ENCODE data around the gene DLG3. TPM values are rescaled to one million over a fixed set of nuclear protein-coding genes. Genes with fewer than 3 reads are reported as not detected.
A peak's percentile ranks its signal among the peaks of the same experiment; 100 is the strongest.

DLG3 gene
- total RNA-seq, 1 donor from 2014 or later, result 10.3 TPM

- H3K27ac Mint-ChIP-seq (ENCODE audit: unreplicated experiment), result no peak overlapping the region
Observed at GRCh38 chrX:70470850-70471289, 26.2 kb downstream of the DLG3 start.

GRCh38 chrX:70476166-70476933 lies 31.7 kb downstream of the DLG3 start:
- H3K9me3 Mint-ChIP-seq (ENCODE audit: unreplicated experiment), result no peaks in the 10 kb centered on the region
- H3K4me1 Mint-ChIP-seq (ENCODE audit: unreplicated experiment), result peaks cover 45% of the 10 kb centered on the region
- TF ChIP-seq, protein P1, sequence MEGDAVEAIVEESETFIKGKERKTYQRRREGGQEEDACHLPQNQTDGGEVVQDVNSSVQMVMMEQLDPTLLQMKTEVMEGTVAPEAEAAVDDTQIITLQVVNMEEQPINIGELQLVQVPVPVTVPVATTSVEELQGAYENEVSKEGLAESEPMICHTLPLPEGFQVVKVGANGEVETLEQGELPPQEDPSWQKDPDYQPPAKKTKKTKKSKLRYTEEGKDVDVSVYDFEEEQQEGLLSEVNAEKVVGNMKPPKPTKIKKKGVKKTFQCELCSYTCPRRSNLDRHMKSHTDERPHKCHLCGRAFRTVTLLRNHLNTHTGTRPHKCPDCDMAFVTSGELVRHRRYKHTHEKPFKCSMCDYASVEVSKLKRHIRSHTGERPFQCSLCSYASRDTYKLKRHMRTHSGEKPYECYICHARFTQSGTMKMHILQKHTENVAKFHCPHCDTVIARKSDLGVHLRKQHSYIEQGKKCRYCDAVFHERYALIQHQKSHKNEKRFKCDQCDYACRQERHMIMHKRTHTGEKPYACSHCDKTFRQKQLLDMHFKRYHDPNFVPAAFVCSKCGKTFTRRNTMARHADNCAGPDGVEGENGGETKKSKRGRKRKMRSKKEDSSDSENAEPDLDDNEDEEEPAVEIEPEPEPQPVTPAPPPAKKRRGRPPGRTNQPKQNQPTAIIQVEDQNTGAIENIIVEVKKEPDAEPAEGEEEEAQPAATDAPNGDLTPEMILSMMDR (IDR thresholded peaks at IDR 0.05; ENCODE audit: unreplicated experiment), result no peak
- no peak for DNase-seq (ENCODE audit: low spot score)
- peaks cover 2% of the 10 kb centered on the region for H3K27me3 Mint-ChIP-seq (ENCODE audit: unreplicated experiment)
- no peak overlapping the region for H3K4me3 Mint-ChIP-seq (ENCODE audit: unreplicated experiment)
- no peak overlapping the region for H3K27ac Mint-ChIP-seq (ENCODE audit: unreplicated experiment)
- no peaks in the 10 kb centered on the region for H3K36me3 Mint-ChIP-seq (ENCODE audit: low read depth, unreplicated experiment)

More at GRCh38 chrX:70470850-70471289, 26.2 kb downstream of the DLG3 start:
- H3K4me1 Mint-ChIP-seq (ENCODE audit: unreplicated experiment), result peaks cover 6% of the 10 kb centered on the region
- H3K4me3 Mint-ChIP-seq (ENCODE audit: unreplicated experiment), result no peak overlapping the region
- no peaks in the 10 kb centered on the region for H3K27me3 Mint-ChIP-seq (ENCODE audit: unreplicated experiment)
- TF ChIP-seq, protein P1 (IDR thresholded peaks at IDR 0.05; ENCODE audit: unreplicated experiment), result no peak
- DNase-seq (ENCODE audit: low spot score), result no peak
- H3K36me3 Mint-ChIP-seq (ENCODE audit: low read depth, unreplicated experiment), result no peaks in the 10 kb centered on the region
- no peaks in the 10 kb centered on the region for H3K9me3 Mint-ChIP-seq (ENCODE audit: unreplicated experiment)

DNA sequence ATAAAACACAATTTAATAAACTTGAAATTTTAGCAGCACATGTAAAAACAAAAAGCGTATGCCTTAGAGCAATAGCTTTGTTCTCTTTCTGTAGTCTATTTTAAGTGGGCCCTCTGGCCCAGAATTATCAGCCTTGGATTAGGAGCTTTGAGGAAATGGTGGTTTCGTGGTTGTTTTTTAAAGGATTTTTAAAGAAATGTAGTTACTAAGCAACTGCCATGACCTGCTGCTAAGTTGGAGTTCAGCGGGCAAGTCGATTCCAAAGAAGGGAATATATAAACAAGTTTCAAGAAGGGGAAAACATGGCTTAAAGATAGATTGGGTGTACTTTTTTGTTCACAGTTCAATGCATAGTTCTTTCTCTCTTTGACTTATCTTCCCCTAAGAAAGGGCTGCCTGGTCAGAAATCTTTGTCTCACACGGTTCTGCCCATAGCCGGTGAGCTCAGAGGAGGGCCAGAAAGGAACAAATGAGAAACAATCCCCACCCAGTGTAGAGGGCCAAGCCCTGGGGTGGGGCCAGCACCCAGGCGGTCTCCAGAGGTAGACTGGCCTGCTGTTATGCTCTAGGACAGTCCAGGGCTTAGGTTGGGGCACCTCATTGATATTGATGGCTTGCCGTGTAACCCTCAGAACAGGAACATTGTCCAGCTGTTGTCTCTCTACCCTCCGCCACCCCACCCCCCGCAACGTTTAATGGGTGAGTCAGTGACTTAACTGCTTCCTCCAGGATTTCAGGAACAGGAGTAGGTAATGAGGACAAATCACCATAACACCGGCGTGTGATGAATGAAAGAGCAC lies 32.5 kb downstream of the DLG3 start:
- H3K36me3 Mint-ChIP-seq (ENCODE audit: low read depth, unreplicated experiment), result no peaks in the 10 kb centered on the region
- H3K27me3 Mint-ChIP-seq (ENCODE audit: unreplicated experiment), result peaks cover 2% of the 10 kb centered on the region
- H3K27ac Mint-ChIP-seq (ENCODE audit: unreplicated experiment), result peak overlapping the region; percentile 88
- TF ChIP-seq, protein P1 (IDR thresholded peaks at IDR 0.05; ENCODE audit: unreplicated experiment), result no peak
- peaks cover 46% of the 10 kb centered on the region for H3K4me1 Mint-ChIP-seq (ENCODE audit: unreplicated experiment)
- no peak overlapping the region for H3K4me3 Mint-ChIP-seq (ENCODE audit: unreplicated experiment)
- peak; percentile 15 for DNase-seq (ENCODE audit: low spot score)
- no peaks in the 10 kb centered on the region for H3K9me3 Mint-ChIP-seq (ENCODE audit: unreplicated experiment)

DNA sequence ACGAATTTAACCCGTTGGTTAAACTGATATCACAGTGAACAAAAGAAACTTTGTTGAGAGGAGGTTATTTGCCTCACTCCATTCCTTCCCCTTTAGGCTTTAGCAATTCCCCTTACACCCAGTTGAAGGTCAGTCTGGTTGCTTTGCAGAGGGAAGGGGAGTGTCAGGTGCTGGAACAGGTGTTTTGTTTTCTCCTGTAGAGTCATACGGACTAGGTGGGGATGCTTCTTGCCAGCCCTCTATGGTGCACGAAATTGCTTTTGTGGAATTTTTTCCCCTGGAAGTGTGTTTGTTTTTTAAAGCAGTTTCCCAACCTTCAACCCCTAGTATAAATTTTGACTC lies 33.1 kb downstream of the DLG3 start:
- DNase-seq (ENCODE audit: low spot score), result no peak
- H3K27me3 Mint-ChIP-seq (ENCODE audit: unreplicated experiment), result peaks cover 2% of the 10 kb centered on the region
- peaks cover 46% of the 10 kb centered on the region for H3K4me1 Mint-ChIP-seq (ENCODE audit: unreplicated experiment)
- no peaks in the 10 kb centered on the region for H3K9me3 Mint-ChIP-seq (ENCODE audit: unreplicated experiment)
- H3K4me3 Mint-ChIP-seq (ENCODE audit: unreplicated experiment), result no peak overlapping the region
- peak overlapping the region; percentile 42 for H3K27ac Mint-ChIP-seq (ENCODE audit: unreplicated experiment)
- no peaks in the 10 kb centered on the region for H3K36me3 Mint-ChIP-seq (ENCODE audit: low read depth, unreplicated experiment)
- TF ChIP-seq, protein P1 (IDR thresholded peaks at IDR 0.05; ENCODE audit: unreplicated experiment), result no peak

Data from endothelial cell (in vitro differentiated cells).